Measurements from ENCODE around the gene WARS2. TPM values are rescaled to one million over a fixed set of nuclear protein-coding genes. Genes with fewer than 3 reads are reported as not detected.

The WARS2 gene
- total and polyA plus RNA-seq, 2 of the 8 experiments (the other 6 are each of a cell fraction or from before 2014, with no cell fraction given) = 4.3 to 12.9 TPM

DNA sequence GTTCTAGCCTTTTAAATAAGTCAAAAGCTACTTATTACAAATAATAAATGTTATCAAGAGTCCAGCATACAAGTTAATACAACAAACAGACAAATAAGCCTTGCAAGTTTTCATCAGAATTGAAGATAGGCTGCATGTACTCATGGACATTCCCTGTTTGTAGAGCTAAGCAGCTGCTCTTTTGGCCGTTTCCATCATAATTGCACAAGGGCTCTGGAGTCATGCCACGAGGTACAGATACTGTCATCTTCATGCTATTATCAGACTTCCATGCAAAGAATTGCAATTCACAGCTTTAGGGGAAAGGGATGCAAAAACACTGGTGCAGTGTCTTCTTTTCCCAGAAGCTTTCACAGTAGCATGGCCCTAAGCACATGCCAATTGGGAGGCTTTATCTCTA, 99.5 kb downstream of the WARS2 start:
- POLR2A ChIA-PET (ENCODE audit: partially characterized antibody) = no interaction called here

More for the DNA sequence above, 99.5 kb downstream of the WARS2 start:
- no peak overlapping the region for H4K8ac ChIP-seq (ENCODE audit: extremely low read depth, insufficient read depth, low read length)
- no peak overlapping the region for H2AFZ ChIP-seq (ENCODE audit: low read length)
- no peaks in the 10 kb centered on the region for H3K36me3 ChIP-seq (ENCODE audit: control insufficient read depth in 2 of 4, insufficient read depth in 4 of 4, low read length in 3 of 4)
- CTCF ChIA-PET (ENCODE audit: partially characterized antibody) = no interaction called here
- H3K79me2 ChIP-seq (ENCODE audit: control insufficient read depth in 1 of 2, insufficient read depth in 2 of 2, low read length in 2 of 2) = no peaks in the 10 kb centered on the region
- FAIRE-seq (no peak), DNase-seq (ENCODE audit: low read depth in 1 of 2, low spot score in 2 of 2) (no peak)
- no peak overlapping the region for H3K56ac ChIP-seq (replicated peaks; ENCODE audit: insufficient read length, low read depth, low read length)
- H2AK5ac ChIP-seq (ENCODE audit: low read depth, low read length) = no peak overlapping the region
- no peaks in the 10 kb centered on the region for H3K9me3 ChIP-seq (ENCODE audit: insufficient read depth in 2 of 2, low read depth in 1 of 2, low read length in 1 of 2)
- H3K4me1 ChIP-seq (replicated peaks in 1 of 4; ENCODE audit: control insufficient read depth in 3 of 4, insufficient read depth in 4 of 4, low read length in 3 of 4) = peaks cover 0 to 7% (median 3%) of the 10 kb centered on the region in 4 experiments; a peak in 2 of 7 replicates
- H3K18ac ChIP-seq (ENCODE audit: extremely low read depth, low read length) = no peak overlapping the region
- H3K4ac ChIP-seq (replicated peaks; ENCODE audit: insufficient read length, low read depth, low read length) = no peak overlapping the region
- no peak overlapping the region for H3K14ac ChIP-seq (ENCODE audit: insufficient read length)
- no peaks in the 10 kb centered on the region for H4K20me1 ChIP-seq (replicated peaks in 1 of 2; ENCODE audit: control insufficient read depth in 1 of 2, insufficient read depth in 2 of 2, low read length in 2 of 2)
- H2BK12ac ChIP-seq (ENCODE audit: low read depth, low read length) = no peak overlapping the region
- H3K27ac ChIP-seq (ENCODE audit: low read depth, low read length) = no peak overlapping the region
- no peak overlapping the region for H3K23ac ChIP-seq (ENCODE audit: insufficient read length)
- H2BK120ac ChIP-seq (replicated peaks; ENCODE audit: low read depth, low read length) = no peak overlapping the region
- H3K23me2 ChIP-seq (ENCODE audit: low read depth, low read length) = peaks cover 2% of the 10 kb centered on the region; the same call in 1 of the 2 replicates
- H4K91ac ChIP-seq (replicated peaks; ENCODE audit: insufficient read length, low read length) = no peak overlapping the region
- no peak overlapping the region for H3K4me3 ChIP-seq (ENCODE audit: extremely low read depth in 1 of 4, insufficient read depth in 2 of 4, low read depth in 3 of 4, low read length in 4 of 4)
- no peak overlapping the region for H2BK5ac ChIP-seq (ENCODE audit: low read depth, low read length)
- no peaks in the 10 kb centered on the region for H3K79me1 ChIP-seq (ENCODE audit: low read depth, low read length)
- H2BK15ac ChIP-seq (ENCODE audit: low read length) = no peak overlapping the region
- no peak overlapping the region for H3K4me2 ChIP-seq (ENCODE audit: insufficient read depth in 1 of 2, low read depth in 2 of 2, low read length in 2 of 2)
- H3K27me3 ChIP-seq (replicated peaks in 1 of 4; ENCODE audit: control insufficient read depth in 3 of 4, extremely low read depth in 1 of 4, insufficient read depth in 3 of 4, low read length in 3 of 4) = no peaks in the 10 kb centered on the region
- H2BK20ac ChIP-seq (ENCODE audit: low read length) = no peak overlapping the region
- H3K9ac ChIP-seq (replicated peaks in 1 of 4; ENCODE audit: extremely low read depth in 1 of 4, low read depth in 3 of 4, low read length in 3 of 4) = no peak overlapping the region
- TF ChIP-seq TCF12 (IDR thresholded peaks at IDR 0.05; ENCODE audit: low read depth, low read length) (no peak), KDM1A (IDR thresholded peaks at IDR 0.05; ENCODE audit: borderline replicate concordance, low read length) (no peak), CHD1 (IDR thresholded peaks at IDR 0.05; ENCODE audit: low read depth, low read length) (no peak), TEAD4 (IDR thresholded peaks at IDR 0.05; ENCODE audit: low read depth, low read length) (no peak), TAF7 (optimal IDR thresholded peaks at IDR 0.05; ENCODE audit: borderline replicate concordance, low read depth, low read length) (no peak), FOSL1 (IDR thresholded peaks at IDR 0.05; ENCODE audit: insufficient read depth, low read depth, low read length) (no peak), POLR2AphosphoS5 (IDR thresholded peaks at IDR 0.05; ENCODE audit: low read depth, low read length) (no peak), EGR1 (IDR thresholded peaks at IDR 0.05; ENCODE audit: borderline replicate concordance, low read depth, low read length) (no peak), SAP30 (IDR thresholded peaks at IDR 0.05; ENCODE audit: insufficient read depth, insufficient replicate concordance, low read length) (no peak), TBP (IDR thresholded peaks at IDR 0.05; ENCODE audit: low read depth, low read length) (no peak), JUND (IDR thresholded peaks at IDR 0.05; ENCODE audit: low read length) (no peak), RXRA (IDR thresholded peaks at IDR 0.05; ENCODE audit: insufficient read depth, low read depth, low read length) (no peak), SIRT6 (IDR thresholded peaks at IDR 0.05; ENCODE audit: low read length) (no peak), SP1 (IDR thresholded peaks at IDR 0.05; ENCODE audit: low read depth, low read length) (no peak)
- TF ChIP-seq, protein P1, sequence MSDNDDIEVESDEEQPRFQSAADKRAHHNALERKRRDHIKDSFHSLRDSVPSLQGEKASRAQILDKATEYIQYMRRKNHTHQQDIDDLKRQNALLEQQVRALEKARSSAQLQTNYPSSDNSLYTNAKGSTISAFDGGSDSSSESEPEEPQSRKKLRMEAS (IDR thresholded peaks at IDR 0.05) = no peak
- no peak overlapping the region for H4K5ac ChIP-seq (ENCODE audit: insufficient read length, low read depth, low read length)
- 92% methylated on average over 2 of the region's 2 CpGs; no CpG with 5 or more reads in 1 of the 2 experiments for WGBS, 2 experiments (ENCODE audit: extremely low coverage in 1 of 2, insufficient coverage in 1 of 2, insufficient read length in 1 of 2, insufficient replicate concordance in 2 of 2, low coverage in 1 of 2, low lambda C conversion rate in 2 of 2, missing lambda C conversion rate in 1 of 2)

Measured in H1 (cell line).